GM12878 (cell line): ENCODE data around the gene SLC25A44. TPM values are rescaled to one million over a fixed set of nuclear protein-coding genes. Genes with fewer than 3 reads are reported as not detected.
A peak's percentile ranks its signal among the peaks of the same experiment; 100 is the strongest.

Experiments
- EED ChIP-seq: sonication (generic); IDR thresholded peaks from 2 replicates; pipeline ENCODE4 v1.6.1; 2016; ENCODE audit warnings: antibody characterized with exemption, low read depth
- EP300 ChIP-seq, 2 experiments: fragments of 150-350 bp in 1 of 2; IDR thresholded peaks; 2 replicates each; pipeline ENCODE4 v1.6.1; 2011 to 2012; ENCODE audit warnings: low read depth in 2 of 2, low read length in 2 of 2, borderline replicate concordance in 1 of 2, improper control_type of control experiment in 1 of 2, inconsistent platforms in 1 of 2; ENCODE audit not compliant: control insufficient read depth in 1 of 2
- ETV6 ChIP-seq, 2 experiments: fragments of 450-650 bp in 1 of 2; IDR thresholded peaks in 1 of 2; conservative IDR thresholded peaks in 1 of 2; 2 replicates each; pipeline ENCODE4 v1.6.1; 2014; ENCODE audit warnings: antibody characterized with exemption in 1 of 2, borderline replicate concordance in 1 of 2, low read depth in 1 of 2, mild to moderate bottlenecking in 1 of 2, moderate library complexity in 1 of 2
- KDM1A ChIP-seq: fragments of 200-600 bp; sonication (generic); IDR thresholded peaks from 2 replicates; pipeline ENCODE4 v1.6.1; 2016; ENCODE audit warnings: borderline replicate concordance
- MLLT1 ChIP-seq: fragments of 450-650 bp; IDR thresholded peaks from 2 replicates; pipeline ENCODE4 v1.6.1; 2016; ENCODE audit warnings: mild to moderate bottlenecking
- MXI1 ChIP-seq: fragments of 150-350 bp; IDR thresholded peaks from 2 replicates; pipeline ENCODE4 v1.6.1; 2011; ENCODE audit warnings: low read depth, mild to moderate bottlenecking, inconsistent platforms, low read length, improper control_type of control experiment
- PAX5 ChIP-seq: IDR thresholded peaks from 2 replicates; pipeline ENCODE4 v1.6.1; 2011; ENCODE audit warnings: low read depth, low read length, borderline replicate concordance
- SPI1 ChIP-seq: IDR thresholded peaks from 2 replicates; pipeline ENCODE4 v1.6.1; 2011; ENCODE audit warnings: low read depth, mild to moderate bottlenecking, low read length, moderate library complexity, borderline replicate concordance; ENCODE audit not compliant: insufficient read depth
- TARDBP ChIP-seq: IDR thresholded peaks from 2 replicates; pipeline ENCODE4 v1.6.1; 2016; ENCODE audit warnings: borderline replicate concordance
- ZNF217 ChIP-seq: fragments of 450-650 bp; IDR thresholded peaks from 2 replicates; pipeline ENCODE4 v1.6.1; 2017; ENCODE audit warnings: antibody characterized with exemption, mild to moderate bottlenecking
- polyA plus RNA-seq, 11 experiments: library from polyadenylated mRNA; depleted of rRNA in 4 of 11; unstranded in 6 of 11; stranded (reverse) in 5 of 11; fragments of >200 nt; fragmentation: Nextera tagmentation in 4 of 11; fragmentation: Illumina TruSeq in 1 of 11; extraction: Ambion mirVana in 4 of 11; extraction: Trizol in 1 of 11; gene quantifications; 1 replicate in 1 of 11; 2 replicates in 10 of 11; pipeline versions ENCODE4 v1.2.1 to v1.2.3, GENCODE V29; 2011 to 2016; ENCODE audit warnings: inconsistent platforms in 2 of 11, missing spikeins in 2 of 11, low read depth in 1 of 11
- total RNA-seq, 4 experiments: library from RNA; depleted of rRNA in 3 of 4; stranded (reverse); fragments of >200 nt in 3 of 4; fragmentation: Illumina TruSeq in 1 of 4; extraction: Trizol in 1 of 4; gene quantifications; 2 replicates each; pipeline versions ENCODE4 v1.2.1 to v1.2.3, GENCODE V29; 2013 to 2021
- TF ChIP-seq, protein P1 (sequence below): fragments of 450-650 bp; IDR thresholded peaks from 2 replicates; pipeline ENCODE4 v1.6.1; 2017; ENCODE audit warnings: mild to moderate bottlenecking, low read depth, inconsistent platforms; ENCODE audit not compliant: poor library complexity, severe bottlenecking

The SLC25A44 gene
- total and polyA plus RNA-seq, 10 of the 15 experiments (the other 5 are each of a cell fraction or from before 2014, with no cell fraction given) = 7.1 to 43.3 (median 30.4) TPM

DNA sequence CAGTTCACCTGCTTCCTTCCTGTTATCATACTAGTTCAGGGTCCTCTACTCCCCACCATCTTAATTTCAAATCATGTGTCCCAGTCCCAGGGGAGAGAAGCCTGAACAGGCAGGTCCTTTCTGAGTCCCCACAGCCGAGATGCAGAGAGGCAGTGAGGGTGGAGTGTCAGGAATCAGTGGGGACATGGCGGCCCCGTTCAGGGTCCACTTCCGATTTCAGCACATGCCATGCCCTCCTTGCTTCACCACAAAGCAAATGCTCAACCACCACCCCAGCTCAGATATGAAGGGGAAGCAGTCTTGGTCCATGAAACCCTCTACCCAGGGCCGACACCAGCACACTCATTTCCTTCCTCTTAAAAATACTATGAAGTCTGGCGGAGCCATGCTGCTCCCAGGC, 45.7 kb upstream of the SLC25A44 start (continued):
- TF ChIP-seq MLLT1 (no peak), TARDBP (no peak), ETV6 (conservative IDR thresholded peaks at IDR 0.05 in 1 of 2, IDR thresholded peaks at IDR 0.05 in 1 of 2; ENCODE audit: borderline replicate concordance in 1 of 2, low read depth in 1 of 2) (0 out of 4 replicates have a peak, but pooled peaks of 1 of the 2 experiments have one; percentile 21), MXI1 (no peak), EED (peak; percentile 56; the same call in 1 of the 2 replicates), KDM1A (no peak), ZNF217 (no peak), SPI1 (peak; percentile 31; the same call in 1 of the 2 replicates), PAX5 (peak; percentile 26; the same call in 1 of the 2 replicates), EP300 (IDR thresholded peaks at IDR 0.05; ENCODE audit: borderline replicate concordance in 1 of 2, control insufficient read depth in 1 of 2, low read depth in 2 of 2, low read length in 2 of 2) (no peak)
- TF ChIP-seq, protein P1, sequence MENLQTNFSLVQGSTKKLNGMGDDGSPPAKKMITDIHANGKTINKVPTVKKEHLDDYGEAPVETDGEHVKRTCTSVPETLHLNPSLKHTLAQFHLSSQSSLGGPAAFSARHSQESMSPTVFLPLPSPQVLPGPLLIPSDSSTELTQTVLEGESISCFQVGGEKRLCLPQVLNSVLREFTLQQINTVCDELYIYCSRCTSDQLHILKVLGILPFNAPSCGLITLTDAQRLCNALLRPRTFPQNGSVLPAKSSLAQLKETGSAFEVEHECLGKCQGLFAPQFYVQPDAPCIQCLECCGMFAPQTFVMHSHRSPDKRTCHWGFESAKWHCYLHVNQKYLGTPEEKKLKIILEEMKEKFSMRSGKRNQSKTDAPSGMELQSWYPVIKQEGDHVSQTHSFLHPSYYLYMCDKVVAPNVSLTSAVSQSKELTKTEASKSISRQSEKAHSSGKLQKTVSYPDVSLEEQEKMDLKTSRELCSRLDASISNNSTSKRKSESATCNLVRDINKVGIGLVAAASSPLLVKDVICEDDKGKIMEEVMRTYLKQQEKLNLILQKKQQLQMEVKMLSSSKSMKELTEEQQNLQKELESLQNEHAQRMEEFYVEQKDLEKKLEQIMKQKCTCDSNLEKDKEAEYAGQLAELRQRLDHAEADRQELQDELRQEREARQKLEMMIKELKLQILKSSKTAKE = no peak
